ENCODE results near the gene ADAMTS13. TPM values are rescaled to one million over a fixed set of nuclear protein-coding genes. Genes with fewer than 3 reads are reported as not detected.
A peak's percentile ranks its signal among the peaks of the same experiment; 100 is the strongest.

Gene ADAMTS13
- total and polyA plus RNA-seq, 9 of the 15 experiments (the other 6 are each of a cell fraction or from before 2014, with no cell fraction given): 0.03 to 0.20 (median 0.04) TPM; not detected in 4

DNA sequence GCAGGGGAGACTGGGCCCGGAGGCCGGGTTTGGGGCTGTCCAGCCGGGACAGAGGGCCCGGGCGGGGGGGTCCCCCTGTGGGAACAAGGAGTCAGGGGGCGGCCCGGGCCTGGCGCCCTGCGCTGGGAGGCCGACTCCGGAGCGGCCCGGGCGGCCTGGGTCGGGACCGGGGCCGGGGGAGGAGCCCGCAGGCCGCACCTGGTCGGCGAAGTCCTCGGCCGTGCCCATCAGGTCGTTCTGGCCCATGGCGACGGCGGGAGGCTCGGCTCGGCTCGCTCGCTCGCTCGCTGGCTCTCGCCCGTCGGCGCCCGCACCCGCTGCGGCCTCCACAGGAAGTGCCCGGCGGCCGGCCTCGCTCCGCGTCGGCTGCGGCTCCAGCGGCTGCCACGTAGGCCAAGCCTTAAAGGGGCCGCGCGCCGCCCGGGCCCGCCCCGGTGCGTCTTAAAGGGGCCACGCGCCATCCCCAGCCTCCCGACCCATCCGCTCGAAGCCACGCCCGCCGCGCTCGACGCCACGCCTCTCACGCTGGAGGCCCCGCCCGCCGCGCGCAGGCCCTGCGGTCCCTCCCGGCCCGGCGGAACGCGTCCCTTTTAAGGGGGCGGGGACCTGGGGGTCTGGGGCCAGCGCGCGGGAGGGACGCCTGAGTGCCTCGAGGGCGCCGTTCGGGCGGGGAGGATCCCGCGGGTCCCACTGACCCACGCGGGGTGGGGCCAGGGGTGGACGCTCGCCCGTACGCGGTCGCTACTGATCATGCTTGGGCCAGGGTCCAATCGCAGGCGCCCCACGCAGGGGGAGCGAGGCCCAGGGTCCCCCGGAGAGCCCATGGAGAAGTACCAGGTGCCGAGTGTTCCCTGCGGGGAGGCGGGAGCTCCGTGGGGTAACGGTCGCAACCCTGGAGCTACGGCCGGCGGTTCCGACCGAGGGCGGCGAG is 46.2 kb upstream of the ADAMTS13 start, which contains the start of the genes STKLD1 and SURF4 (continued):
- TF ChIP-seq IRF2 (CRISPR knock-in tag; IDR thresholded peaks at IDR 0.05) (no peak), CREB1 (IDR thresholded peaks at IDR 0.05) (peak; percentile 54), CREB1 (CRISPR knock-in tag; IDR thresholded peaks at IDR 0.05) (peak; percentile 63; the same call in 1 of the 2 replicates), RAD21 (CRISPR knock-in tag; conservative IDR thresholded peaks at IDR 0.05 in 1 of 2, IDR thresholded peaks at IDR 0.05 in 1 of 2) (no peak), REST (IDR thresholded peaks at IDR 0.05; ENCODE audit: borderline replicate concordance) (no peak; the same call in 1 of the 2 replicates), REST (CRISPR knock-in tag; IDR thresholded peaks at IDR 0.05; ENCODE audit: low read depth) (no peak), ZNF232 (CRISPR knock-in tag; IDR thresholded peaks at IDR 0.05) (peak; percentile 79; the same call in 1 of the 2 replicates), NCOA4 (IDR thresholded peaks at IDR 0.05; ENCODE audit: partially characterized antibody) (no peak), TCF3 (CRISPR knock-in tag; IDR thresholded peaks at IDR 0.05) (0 out of 2 replicates have a peak, but pooled peaks have one; percentile 6), NCOA1 (IDR thresholded peaks at IDR 0.05; ENCODE audit: low read depth) (no peak), SAFB2 (IDR thresholded peaks at IDR 0.05; ENCODE audit: borderline replicate concordance, low read depth, low read length, severe bottlenecking) (no peak)
- TF ChIP-seq, protein P1, sequence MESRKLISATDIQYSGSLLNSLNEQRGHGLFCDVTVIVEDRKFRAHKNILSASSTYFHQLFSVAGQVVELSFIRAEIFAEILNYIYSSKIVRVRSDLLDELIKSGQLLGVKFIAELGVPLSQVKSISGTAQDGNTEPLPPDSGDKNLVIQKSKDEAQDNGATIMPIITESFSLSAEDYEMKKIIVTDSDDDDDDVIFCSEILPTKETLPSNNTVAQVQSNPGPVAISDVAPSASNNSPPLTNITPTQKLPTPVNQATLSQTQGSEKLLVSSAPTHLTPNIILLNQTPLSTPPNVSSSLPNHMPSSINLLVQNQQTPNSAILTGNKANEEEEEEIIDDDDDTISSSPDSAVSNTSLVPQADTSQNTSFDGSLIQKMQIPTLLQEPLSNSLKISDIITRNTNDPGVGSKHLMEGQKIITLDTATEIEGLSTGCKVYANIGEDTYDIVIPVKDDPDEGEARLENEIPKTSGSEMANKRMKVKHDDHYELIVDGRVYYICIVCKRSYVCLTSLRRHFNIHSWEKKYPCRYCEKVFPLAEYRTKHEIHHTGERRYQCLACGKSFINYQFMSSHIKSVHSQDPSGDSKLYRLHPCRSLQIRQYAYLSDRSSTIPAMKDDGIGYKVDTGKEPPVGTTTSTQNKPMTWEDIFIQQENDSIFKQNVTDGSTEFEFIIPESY (CRISPR knock-in tag; IDR thresholded peaks at IDR 0.05): peak; percentile 94
- TF ChIP-seq, protein P2, sequence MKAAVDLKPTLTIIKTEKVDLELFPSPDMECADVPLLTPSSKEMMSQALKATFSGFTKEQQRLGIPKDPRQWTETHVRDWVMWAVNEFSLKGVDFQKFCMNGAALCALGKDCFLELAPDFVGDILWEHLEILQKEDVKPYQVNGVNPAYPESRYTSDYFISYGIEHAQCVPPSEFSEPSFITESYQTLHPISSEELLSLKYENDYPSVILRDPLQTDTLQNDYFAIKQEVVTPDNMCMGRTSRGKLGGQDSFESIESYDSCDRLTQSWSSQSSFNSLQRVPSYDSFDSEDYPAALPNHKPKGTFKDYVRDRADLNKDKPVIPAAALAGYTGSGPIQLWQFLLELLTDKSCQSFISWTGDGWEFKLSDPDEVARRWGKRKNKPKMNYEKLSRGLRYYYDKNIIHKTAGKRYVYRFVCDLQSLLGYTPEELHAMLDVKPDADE (conservative IDR thresholded peaks at IDR 0.05; ENCODE audit: control insufficient read depth, low read depth, low read length): peak; percentile 88
